Liver (tissue), 9 donors: ENCODE data around the gene COL4A1. TPM values are rescaled to one million over a fixed set of nuclear protein-coding genes. Genes with fewer than 3 reads are reported as not detected.

Source experiments
- DNase-seq: peaks from one replicate; pipeline ENCODE4 v3.0.0-alpha.2; 2017; ENCODE audit warnings: low spot score
- H3K27ac ChIP-seq, 2 donors: one replicate each; pipeline ENCODE4 v1.7.0; 2013; ENCODE audit warnings: inconsistent platforms in 2 of 2, low read length in 2 of 2, control low read depth in 1 of 2, low read depth in 1 of 2, mild to moderate bottlenecking in 1 of 2
- H3K27me3 ChIP-seq, 4 donors: one replicate each; pipeline versions ENCODE4 v1.6.1 to v1.7.0; 2013; ENCODE audit warnings: low read length in 3 of 4, inconsistent platforms in 1 of 4, mild to moderate bottlenecking in 1 of 4, moderate library complexity in 1 of 4; ENCODE audit not compliant: control insufficient read depth in 4 of 4, insufficient read depth in 4 of 4
- H3K36me3 ChIP-seq, 4 donors: one replicate each; pipeline versions ENCODE4 v1.6.1 to v1.7.0; 2013; ENCODE audit warnings: low read length in 3 of 4, mild to moderate bottlenecking in 3 of 4, low read depth in 1 of 4, moderate library complexity in 1 of 4; ENCODE audit not compliant: control insufficient read depth in 4 of 4, insufficient read depth in 3 of 4
- H3K4me1 ChIP-seq, 4 donors: one replicate each; pipeline versions ENCODE4 v1.6.1 to v1.7.0; 2013; ENCODE audit warnings: low read length in 3 of 4, mild to moderate bottlenecking in 3 of 4, moderate library complexity in 1 of 4; ENCODE audit not compliant: control insufficient read depth in 4 of 4, insufficient read depth in 4 of 4
- H3K4me3 ChIP-seq, 3 donors: one replicate each; pipeline versions ENCODE4 v1.6.1 to v1.7.0; 2013; ENCODE audit warnings: low read length in 3 of 3, control low read depth in 1 of 3, low read depth in 1 of 3, mild to moderate bottlenecking in 1 of 3
- H3K9ac ChIP-seq, 2 donors: one replicate each; pipeline ENCODE4 v1.7.0; 2013; ENCODE audit warnings: low read length in 2 of 2, mild to moderate bottlenecking in 2 of 2, moderate library complexity in 2 of 2, control low read depth in 1 of 2, low read depth in 1 of 2
- H3K9me3 ChIP-seq, 4 donors: one replicate each; pipeline versions ENCODE4 v1.6.1 to v1.7.0; 2013; ENCODE audit warnings: low read length in 3 of 4; ENCODE audit not compliant: control insufficient read depth in 4 of 4
- EGR1 ChIP-seq, 2 donors: IDR thresholded peaks; 2 replicates each; pipeline ENCODE4 v1.6.1; 2016 to 2018; ENCODE audit warnings: antibody characterized with exemption in 2 of 2, low read depth in 2 of 2
- FOXA1 ChIP-seq: IDR thresholded peaks from 2 replicates; pipeline ENCODE4 v1.6.1; 2016; ENCODE audit warnings: antibody characterized with exemption
- FOXA2 ChIP-seq: IDR thresholded peaks from 2 replicates; pipeline ENCODE4 v1.6.1; 2016; ENCODE audit warnings: antibody characterized with exemption
- GABPA ChIP-seq, 2 donors: IDR thresholded peaks in 1 of 2; conservative IDR thresholded peaks in 1 of 2; 2 replicates each; pipeline ENCODE4 v1.6.1; 2016; ENCODE audit warnings: antibody characterized with exemption in 2 of 2, mild to moderate bottlenecking in 1 of 2, moderate library complexity in 1 of 2
- JUND ChIP-seq, 2 donors: IDR thresholded peaks; 2 replicates each; pipeline ENCODE4 v1.6.1; 2016; ENCODE audit warnings: antibody characterized with exemption in 2 of 2
- NR2F2 ChIP-seq: IDR thresholded peaks from 2 replicates; pipeline ENCODE4 v1.6.1; 2016; ENCODE audit warnings: antibody characterized with exemption
- RAD21 ChIP-seq, 2 donors: IDR thresholded peaks; 2 replicates each; pipeline ENCODE4 v1.6.1; 2016; ENCODE audit warnings: antibody characterized with exemption in 2 of 2, mild to moderate bottlenecking in 2 of 2
- REST ChIP-seq: IDR thresholded peaks from 2 replicates; pipeline ENCODE4 v1.6.1; 2016; ENCODE audit warnings: antibody characterized with exemption, mild to moderate bottlenecking
- RXRA ChIP-seq, 2 donors: IDR thresholded peaks; 2 replicates each; pipeline ENCODE4 v1.6.1; 2017 to 2018; ENCODE audit warnings: antibody characterized with exemption in 2 of 2, mild to moderate bottlenecking in 1 of 2
- TAF1 ChIP-seq: conservative IDR thresholded peaks from 2 replicates; pipeline ENCODE4 v1.6.1; 2016; ENCODE audit warnings: antibody characterized with exemption, mild to moderate bottlenecking
- YY1 ChIP-seq: IDR thresholded peaks from 2 replicates; pipeline ENCODE4 v1.6.1; 2016; ENCODE audit warnings: antibody characterized with exemption, mild to moderate bottlenecking
- ZBTB33 ChIP-seq: IDR thresholded peaks from 2 replicates; pipeline ENCODE4 v1.6.1; 2016; ENCODE audit warnings: antibody characterized with exemption
- WGBS: extraction: QIAGEN DNeasy Blood & Tissue Kit; methylation state at CpG from one replicate; pipeline ENCODE4 v1.1.7; 2013; 5-methylcytosine and 5-hydroxymethylcytosine counted together
- polyA plus RNA-seq, 2 donors: library from polyadenylated mRNA; stranded (reverse) in 1 of 2; unstranded in 1 of 2; fragments of 200-250 nt in 1 of 2; fragments of >200 nt in 1 of 2; fragmentation: Nextera tagmentation in 1 of 2; extraction: Ambion mirVana in 1 of 2; gene quantifications; one replicate each; pipeline versions ENCODE4 v1.2.1 to v1.2.3, GENCODE V29; 2013 to 2015
- total RNA-seq, 2 donors: library from RNA; depleted of rRNA; stranded (reverse); fragments of >200 nt; gene quantifications; one replicate each; pipeline ENCODE4 v1.2.3, GENCODE V29; 2014
- donor health status: healthy.
- donor health status: healthy.
- donor health status: healthy.
- donor health status: healthy.
- donor health status: healthy.

The COL4A1 gene
- total and polyA plus RNA-seq, 4 donors = 5.0 to 68.5 (median 37.9) TPM

DNA sequence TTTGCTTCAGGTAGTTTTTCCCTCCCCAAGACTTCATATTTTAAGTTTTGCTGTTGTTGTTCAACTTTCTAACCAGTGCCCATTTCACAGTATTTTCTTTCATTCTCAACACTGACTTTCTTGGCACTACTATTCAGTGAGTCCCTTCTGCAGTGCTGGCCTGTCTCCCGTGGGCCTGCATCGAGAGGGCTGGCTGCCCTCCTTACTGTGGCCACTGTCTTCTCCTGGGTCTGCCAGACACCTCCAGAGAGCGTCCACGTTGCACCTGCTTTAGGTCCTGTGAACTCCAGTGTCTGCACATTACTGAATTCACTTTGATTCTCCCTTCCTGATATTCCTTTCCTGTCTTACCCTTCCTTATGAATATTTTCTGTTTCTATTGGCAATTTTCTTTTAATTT, 27.3 kb downstream of the COL4A1 start:
- no peaks in the 10 kb centered on the region for H3K9me3 ChIP-seq
- DNase-seq = no peak
- H3K36me3 ChIP-seq = no peaks in the 10 kb centered on the region
- H3K4me3 ChIP-seq = no peak overlapping the region
- 78% methylated on average over 4 of the region's 4 CpGs for WGBS
- H3K9ac ChIP-seq = no peak overlapping the region
- H3K27me3 ChIP-seq = peaks cover 0 to 3% (median 0%) of the 10 kb centered on the region in 4 donors
- no peaks in the 10 kb centered on the region for H3K4me1 ChIP-seq
- TF ChIP-seq ZBTB33 (no peak), JUND (IDR thresholded peaks at IDR 0.05) (no peak), GABPA (IDR thresholded peaks at IDR 0.05 in 1 of 2, conservative IDR thresholded peaks at IDR 0.05 in 1 of 2) (no peak), RAD21 (IDR thresholded peaks at IDR 0.05) (no peak), FOXA1 (no peak), EGR1 (IDR thresholded peaks at IDR 0.05; ENCODE audit: low read depth in 2 of 2) (no peak)
- H3K27ac ChIP-seq = no peak overlapping the region

DNA sequence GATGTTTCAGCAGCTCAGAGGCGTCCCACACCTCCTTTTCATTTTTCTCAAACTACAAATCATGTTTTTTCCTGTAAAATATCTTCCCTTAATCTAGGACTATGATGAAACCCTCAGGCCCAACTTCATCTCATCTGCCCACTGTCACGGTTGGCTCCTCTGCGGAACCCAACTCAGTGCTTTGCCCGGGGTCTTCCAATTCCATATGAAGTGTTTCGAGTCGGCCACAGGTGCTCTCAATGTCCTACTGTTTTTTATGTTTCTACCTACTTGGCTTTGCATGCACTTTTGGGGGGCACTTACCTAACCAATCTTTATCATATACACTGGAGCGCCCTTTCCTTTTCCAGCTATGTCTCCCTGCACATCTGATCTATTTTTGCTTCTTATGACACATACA, 28.1 kb downstream of the COL4A1 start:
- Histone ChIP-seq H3K27me3 (peaks cover 0 to 3% (median 0%) of the 10 kb centered on the region in 4 donors), H3K4me3 (no peak overlapping the region), H3K27ac (no peak overlapping the region), H3K9ac (no peak overlapping the region), H3K4me1 (no peaks in the 10 kb centered on the region), H3K9me3 (no peaks in the 10 kb centered on the region), H3K36me3 (no peaks in the 10 kb centered on the region)
- TF ChIP-seq REST (no peak), YY1 (no peak), NR2F2 (no peak), RXRA (IDR thresholded peaks at IDR 0.05) (no peak), GABPA (IDR thresholded peaks at IDR 0.05 in 1 of 2, conservative IDR thresholded peaks at IDR 0.05 in 1 of 2) (no peak), RAD21 (IDR thresholded peaks at IDR 0.05) (no peak), FOXA2 (no peak)
- 88% methylated on average over 7 of the region's 7 CpGs for WGBS
- no peak for DNase-seq

DNA sequence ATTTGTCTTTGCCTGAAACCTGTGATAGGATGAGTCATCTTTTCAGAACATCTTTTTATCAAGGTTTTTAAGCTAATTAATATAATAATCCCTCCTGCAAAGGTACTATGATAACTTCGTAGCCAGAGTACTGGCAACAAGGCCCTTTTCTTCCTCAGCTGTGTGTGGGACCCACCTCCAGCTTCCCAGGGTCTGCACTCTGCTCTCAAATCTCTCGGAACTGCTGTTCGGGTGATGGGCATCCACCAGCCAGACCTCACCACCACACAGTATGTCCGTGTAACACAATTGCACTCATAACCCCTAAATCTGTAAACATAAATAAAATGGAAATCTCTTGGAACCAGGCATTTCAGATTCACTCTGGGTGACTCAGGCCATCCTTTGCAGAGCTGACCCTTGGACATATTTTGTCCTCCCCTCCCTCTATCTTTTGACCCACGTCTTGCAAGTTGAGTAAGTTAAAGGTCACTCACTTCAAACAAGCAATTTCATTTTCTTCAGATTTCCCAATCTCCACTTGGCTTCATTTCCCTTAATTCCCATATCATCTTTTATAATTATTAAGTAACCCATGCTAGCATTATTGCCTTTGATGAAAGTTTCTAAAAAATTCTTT, 29.5 kb downstream of the COL4A1 start:
- Histone ChIP-seq H3K4me3 (no peak overlapping the region), H3K36me3 (no peaks in the 10 kb centered on the region), H3K27me3 (peaks cover 0 to 3% (median 0%) of the 10 kb centered on the region in 4 donors), H3K4me1 (no peaks in the 10 kb centered on the region), H3K9me3 (no peaks in the 10 kb centered on the region), H3K27ac (no peak overlapping the region), H3K9ac (no peak overlapping the region)
- TF ChIP-seq TAF1 = no peak
- peak; percentile 83 for TF ChIP-seq NR2F2
- DNase-seq = no peak
- WGBS = 64% methylated on average over 5 of the region's 5 CpGs
